Astrocyte (in vitro differentiated cells and primary cell): Measurements from ENCODE around the gene CHRNA5. TPM values are rescaled to one million over a fixed set of nuclear protein-coding genes. Genes with fewer than 3 reads are reported as not detected.

Experiments
- DNase-seq: peaks from one replicate; pipeline ENCODE4 v3.0.0-alpha.2; 2010; ENCODE audit warnings: low read depth
- FAIRE-seq: peaks from 2 replicates; lab custom pipeline; 2011; peaks lifted over from hg19 to GRCh38; lab: Jason Lieb, UNC
- H2AFZ ChIP-seq: 2 replicates; pipeline ENCODE4 v1.6.0; 2012; ENCODE audit warnings: low read depth, low read length, inconsistent platforms
- H3K27ac ChIP-seq: 2 replicates; pipeline ENCODE4 v1.5.1; 2011; ENCODE audit warnings: low read depth, low read length, inconsistent platforms
- H3K27me3 ChIP-seq: 2 replicates; pipeline ENCODE4 v1.6.0; 2011; ENCODE audit warnings: low read length, inconsistent platforms; ENCODE audit not compliant: insufficient read depth
- H3K36me3 ChIP-seq: 2 replicates; pipeline ENCODE4 v1.5.1; 2011; ENCODE audit warnings: low read length, inconsistent platforms; ENCODE audit not compliant: insufficient read depth
- H3K4me1 ChIP-seq: 2 replicates; pipeline ENCODE4 v1.5.1; 2011; ENCODE audit warnings: low read length, inconsistent platforms; ENCODE audit not compliant: insufficient read depth
- H3K4me2 ChIP-seq: 2 replicates; pipeline ENCODE4 v1.6.0; 2012; ENCODE audit warnings: low read length, inconsistent platforms
- H3K4me3 ChIP-seq: 2 replicates; pipeline ENCODE4 v1.5.1; 2011; ENCODE audit warnings: low read depth, mild to moderate bottlenecking, low read length, inconsistent platforms; ENCODE audit not compliant: insufficient read depth
- H3K79me2 ChIP-seq: 2 replicates; pipeline ENCODE4 v1.6.0; 2012; ENCODE audit warnings: mild to moderate bottlenecking, low read length, inconsistent platforms; ENCODE audit not compliant: insufficient read depth
- H3K9ac ChIP-seq: 2 replicates; pipeline ENCODE4 v1.6.0; 2012; ENCODE audit warnings: mild to moderate bottlenecking, low read length, inconsistent platforms
- H3K9me3 ChIP-seq: 2 replicates; pipeline ENCODE4 v1.5.1; 2012; ENCODE audit warnings: low read depth, mild to moderate bottlenecking, low read length, inconsistent platforms; ENCODE audit not compliant: insufficient read depth
- H4K20me1 ChIP-seq: 2 replicates; pipeline ENCODE4 v1.6.0; 2012; ENCODE audit warnings: low read length, inconsistent platforms; ENCODE audit not compliant: insufficient read depth
- H3K27ac Mint-ChIP-seq: one replicate; pipeline ENCODE4 v1.8.0; 2021; ENCODE audit warnings: mild to moderate bottlenecking, mixed read lengths; ENCODE audit not compliant: unreplicated experiment
- H3K27me3 Mint-ChIP-seq: one replicate; pipeline ENCODE4 v1.8.0; 2021; ENCODE audit warnings: low read depth, mixed read lengths; ENCODE audit not compliant: unreplicated experiment
- H3K36me3 Mint-ChIP-seq: one replicate; pipeline ENCODE4 v1.8.0; 2021; ENCODE audit warnings: low read depth, mixed read lengths; ENCODE audit not compliant: unreplicated experiment
- H3K4me1 Mint-ChIP-seq: one replicate; pipeline ENCODE4 v1.8.0; 2021; ENCODE audit warnings: low read depth, mixed read lengths; ENCODE audit not compliant: unreplicated experiment
- H3K4me3 Mint-ChIP-seq: one replicate; pipeline ENCODE4 v1.8.0; 2021; ENCODE audit warnings: mild to moderate bottlenecking, moderate library complexity, mixed read lengths; ENCODE audit not compliant: unreplicated experiment
- H3K9me3 Mint-ChIP-seq: one replicate; pipeline ENCODE4 v1.8.0; 2021; ENCODE audit warnings: mild to moderate bottlenecking, mixed read lengths; ENCODE audit not compliant: unreplicated experiment
- CTCF ChIP-seq: IDR thresholded peaks from 2 replicates; pipeline ENCODE4 v1.5.1; 2011; ENCODE audit warnings: low read depth, mild to moderate bottlenecking, inconsistent platforms, low read length, moderate library complexity; ENCODE audit not compliant: insufficient read depth
- EZH2 ChIP-seq: IDR thresholded peaks from 2 replicates; pipeline ENCODE4 v1.6.1; 2012; ENCODE audit warnings: mild to moderate bottlenecking, low read length, inconsistent platforms; ENCODE audit not compliant: insufficient read depth
- total RNA-seq: library from RNA; stranded (reverse); gene quantifications from 2 replicates; pipeline ENCODE4 v1.2.1, GENCODE V29; 2021

Gene CHRNA5
- total RNA-seq, 1 donor from 2014 or later, result 2.5 TPM

- no peak overlapping the region for H2AFZ ChIP-seq
- no peak overlapping the region for H3K27ac ChIP-seq
- no peak overlapping the region for H3K4me3 ChIP-seq
- FAIRE-seq (no peak), DNase-seq (no peak)
- no peak overlapping the region for H3K4me2 ChIP-seq
- peaks cover 48% of the 10 kb centered on the region for H3K27me3 ChIP-seq
- Mint-ChIP-seq H3K4me3 (no peak overlapping the region), H3K27ac (no peak overlapping the region), H3K4me1 (no peaks in the 10 kb centered on the region), H3K27me3 (peaks cover 76% of the 10 kb centered on the region), H3K36me3 (peaks cover 3% of the 10 kb centered on the region), H3K9me3 (peaks cover 6% of the 10 kb centered on the region)
- H4K20me1 ChIP-seq, result no peaks in the 10 kb centered on the region
- no peaks in the 10 kb centered on the region for H3K79me2 ChIP-seq
- no peaks in the 10 kb centered on the region for H3K9me3 ChIP-seq
- TF ChIP-seq EZH2 (no peak), CTCF (no peak)
- H3K4me1 ChIP-seq, result no peaks in the 10 kb centered on the region
- H3K9ac ChIP-seq, result no peak overlapping the region
- H3K36me3 ChIP-seq, result no peaks in the 10 kb centered on the region
These were observed 61.2 kb downstream of the CHRNA5 start for GRCh38 chr15:78626381-78626995.

GRCh38 chr15:78627348-78627747 is 62.0 kb downstream of the CHRNA5 start:
- Histone ChIP-seq H3K79me2 (no peaks in the 10 kb centered on the region), H3K4me1 (no peaks in the 10 kb centered on the region), H3K9ac (no peak overlapping the region), H3K27me3 (peaks cover 39% of the 10 kb centered on the region), H2AFZ (no peak overlapping the region), H3K4me3 (no peak overlapping the region), H3K4me2 (no peak overlapping the region), H4K20me1 (no peaks in the 10 kb centered on the region), H3K9me3 (no peaks in the 10 kb centered on the region), H3K36me3 (no peaks in the 10 kb centered on the region), H3K27ac (no peak overlapping the region)
- FAIRE-seq, result no peak
- H3K27me3 Mint-ChIP-seq, result peaks cover 72% of the 10 kb centered on the region
- peaks cover 3% of the 10 kb centered on the region for H3K36me3 Mint-ChIP-seq
- H3K4me3 Mint-ChIP-seq, result no peak overlapping the region
- no peak for TF ChIP-seq EZH2
- TF ChIP-seq CTCF, result no peak
- no peak for DNase-seq
- H3K4me1 Mint-ChIP-seq, result no peaks in the 10 kb centered on the region
- peaks cover 6% of the 10 kb centered on the region for H3K9me3 Mint-ChIP-seq
- no peak overlapping the region for H3K27ac Mint-ChIP-seq

- DNase-seq (no peak), FAIRE-seq (no peak)
- Histone ChIP-seq H3K9ac (no peak overlapping the region), H3K9me3 (peaks cover 2% of the 10 kb centered on the region), H3K27me3 (peaks cover 32% of the 10 kb centered on the region), H4K20me1 (no peaks in the 10 kb centered on the region), H3K79me2 (no peaks in the 10 kb centered on the region), H2AFZ (no peak overlapping the region), H3K4me2 (no peak overlapping the region), H3K4me3 (no peak overlapping the region), H3K27ac (no peak overlapping the region), H3K4me1 (no peaks in the 10 kb centered on the region), H3K36me3 (no peaks in the 10 kb centered on the region)
- Mint-ChIP-seq H3K27ac (no peak overlapping the region), H3K9me3 (peaks cover 14% of the 10 kb centered on the region), H3K27me3 (peaks cover 72% of the 10 kb centered on the region), H3K4me1 (no peaks in the 10 kb centered on the region), H3K4me3 (no peak overlapping the region), H3K36me3 (peaks cover 3% of the 10 kb centered on the region)
- TF ChIP-seq CTCF (no peak), EZH2 (no peak)
These were observed 62.9 kb downstream of the CHRNA5 start for GRCh38 chr15:78628227-78628626.
